NCI-H82 (cell line): ENCODE data around the gene GRAMD1C.
"Not testable (repeated sequence)": the region's sequence is repeated elsewhere in the genome, so short reads cannot be mapped to it uniquely, and the experiment has no call there.

Experiments
- DNase-seq: peaks from one replicate; lab custom pipeline; 2025; lab: John Stamatoyannopoulos, UW

The GRAMD1C gene

GRCh38 chr3:113850391-113850790, 11.8 kb downstream of the GRAMD1C start:
- not testable (repeated sequence) for DNase-seq

- no peak for DNase-seq
Measured at GRCh38 chr3:113852506-113852905, 13.9 kb downstream of the GRAMD1C start.

- DNase-seq: no peak
Measured at GRCh38 chr3:113867506-113867905, 28.9 kb downstream of the GRAMD1C start.

- no peak for DNase-seq
Measured at GRCh38 chr3:113873293-113873692, 34.7 kb downstream of the GRAMD1C start.

GRCh38 chr3:113873814-113874526, 35.4 kb downstream of the GRAMD1C start:
- no peak for DNase-seq

- no peak for DNase-seq
Measured at GRCh38 chr3:113878403-113878802, 39.8 kb downstream of the GRAMD1C start.

- no peak for DNase-seq
Measured at GRCh38 chr3:113885050-113885449, 46.5 kb downstream of the GRAMD1C start.

GRCh38 chr3:113890256-113890900, 51.8 kb downstream of the GRAMD1C start:
- peak; percentile 32 for DNase-seq

- no peak for DNase-seq
Measured at GRCh38 chr3:113894927-113895326, 56.3 kb downstream of the GRAMD1C start.

- DNase-seq: no peak
Measured at GRCh38 chr3:113895964-113896363, 57.4 kb downstream of the GRAMD1C start.

GRCh38 chr3:113896930-113897329, 58.3 kb downstream of the GRAMD1C start:
- DNase-seq: no peak

- no peak for DNase-seq
Measured at GRCh38 chr3:113897373-113897777, 58.8 kb downstream of the GRAMD1C start.

- no peak for DNase-seq
Measured at GRCh38 chr3:113898892-113899291, 60.3 kb downstream of the GRAMD1C start.

GRCh38 chr3:113906568-113907140, 68.1 kb downstream of the GRAMD1C start:
- DNase-seq: no peak

GRCh38 chr3:113908133-113908532, 69.5 kb downstream of the GRAMD1C start:
- no peak for DNase-seq

GRCh38 chr3:113910966-113911365, 72.4 kb downstream of the GRAMD1C start:
- no peak for DNase-seq

GRCh38 chr3:113912552-113913236, 74.1 kb downstream of the GRAMD1C start:
- DNase-seq: peak; percentile 83

- no peak for DNase-seq
Measured at GRCh38 chr3:113914646-113915045, 76.1 kb downstream of the GRAMD1C start.

GRCh38 chr3:113927556-113927955, 89.0 kb downstream of the GRAMD1C start:
- DNase-seq: no peak

GRCh38 chr3:113946831-113947230, 108.2 kb downstream of the GRAMD1C start:
- no peak for DNase-seq

GRCh38 chr3:113947372-113948014, 108.9 kb downstream of the GRAMD1C start, which contains the start of gene ZDHHC23:
TSS of gene ZDHHC23 (plus strand) at chr3:113948013. CDS start at chr3:113948803, 790 bp downstream.
- DNase-seq: peak; percentile 77
